ENCODE results near the gene SDHB.

Gene SDHB

DNA sequence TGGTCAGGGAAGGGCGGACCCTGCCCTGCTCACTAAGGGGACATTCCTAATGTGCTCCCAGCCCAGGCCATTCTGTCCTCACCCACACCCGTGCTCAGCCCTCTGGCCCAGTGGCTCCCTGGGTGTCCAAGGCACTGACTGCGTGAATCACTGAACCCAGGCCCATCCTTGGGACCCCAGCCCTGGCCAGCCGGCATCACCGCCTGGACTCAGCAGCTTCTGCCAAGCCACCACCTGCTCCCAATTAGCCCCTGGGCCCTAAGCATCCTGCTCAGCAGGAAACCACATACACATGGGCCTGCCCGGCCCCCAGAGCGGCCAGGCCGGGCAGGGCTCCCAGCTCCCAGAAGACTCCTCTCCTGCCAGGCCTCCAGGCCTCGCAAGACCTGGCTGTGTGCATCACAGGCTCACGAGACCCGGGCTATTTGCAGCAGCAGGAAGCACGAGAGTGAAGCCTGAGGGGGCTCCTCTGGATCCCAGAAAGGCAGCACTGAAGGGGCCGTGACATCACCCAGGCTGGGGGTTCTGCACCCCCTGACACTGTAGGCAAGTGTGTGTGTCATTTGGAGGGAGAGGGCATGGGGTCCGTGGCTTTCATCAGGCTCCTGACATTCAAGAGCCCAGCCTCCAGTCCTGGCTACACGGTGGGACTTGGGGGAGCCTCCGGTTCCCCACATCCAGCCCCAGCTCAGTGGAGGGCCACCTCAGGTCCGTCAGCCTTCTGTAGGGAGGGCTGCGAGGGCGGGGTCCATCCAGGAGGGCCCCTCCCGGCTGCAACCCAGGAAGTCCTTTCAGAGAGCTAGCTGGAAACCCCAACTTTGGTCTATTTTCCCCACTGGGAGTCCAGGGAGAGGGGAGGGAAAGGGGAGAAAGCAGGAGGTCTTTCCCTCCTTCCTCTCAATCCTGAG is 75.0 kb downstream of the SDHB start:
- Histone ChIP-seq H3K4me3 (ENCODE audit: low read depth, low read length) (peak overlapping the region; percentile 67; the same call in 1 of the 2 replicates), H3K36me3 (ENCODE audit: control insufficient read depth in 2 of 2, insufficient read depth in 1 of 2, low read length in 2 of 2) (no peaks in the 10 kb centered on the region), H3K4me1 (ENCODE audit: control insufficient read depth, insufficient read depth, low read length) (no peaks in the 10 kb centered on the region), H3K27ac (ENCODE audit: extremely low read depth, low read depth, low read length) (no peak overlapping the region; the same call in 1 of the 2 replicates), H3K9me3 (ENCODE audit: control insufficient read depth, insufficient read depth, low read depth, low read length) (no peaks in the 10 kb centered on the region)
- TF ChIP-seq PRDM1 (tag by site-specific recombination; IDR thresholded peaks at IDR 0.05) (peak; percentile 45), ZIC2 (tag by site-specific recombination; IDR thresholded peaks at IDR 0.05) (peak; percentile 65), GLIS1 (tag by site-specific recombination; IDR thresholded peaks at IDR 0.05) (peak; percentile 52), ZNF16 (tag by site-specific recombination; IDR thresholded peaks at IDR 0.05; ENCODE audit: low read depth) (no peak), ZNF140 (tag by site-specific recombination; IDR thresholded peaks at IDR 0.05) (no peak), GLIS2 (tag by site-specific recombination; IDR thresholded peaks at IDR 0.05) (0 out of 2 replicates have a peak, but pooled peaks have one; percentile 8)
- ChIA-PET POLR2A (interaction anchor here (0.8 to 5.3 kb wide), 2 partner anchors 8 to 12 kb away, joined by 3 to 23 read pairs; no protein-coding TSS in a partner anchor), CTCF (interaction anchor here (0.6 to 1.8 kb wide), 5 partner anchors 15 to 1343 kb away, joined by 3 to 4 read pairs (median 3); no protein-coding TSS in a partner anchor)

DNA sequence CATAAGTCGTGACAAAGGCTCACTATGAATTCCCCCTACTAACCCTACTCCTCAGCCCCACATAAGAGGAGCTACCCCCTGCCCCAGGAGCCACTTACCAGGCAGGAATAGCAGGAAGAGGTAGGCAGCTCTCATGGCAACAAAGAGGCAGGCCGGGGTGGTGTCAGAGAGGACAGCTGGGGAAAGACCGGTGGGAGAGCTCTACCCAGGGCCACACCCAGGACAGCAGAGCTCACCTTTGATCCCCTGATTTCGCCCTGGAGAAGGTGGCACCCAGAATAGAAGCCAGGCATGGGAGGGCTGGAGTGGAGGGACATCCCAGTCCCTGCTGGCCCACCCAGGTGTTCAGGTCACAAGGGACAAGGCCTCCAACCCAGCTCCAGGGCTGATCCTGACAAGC is 75.7 kb downstream of the SDHB start:
- Histone ChIP-seq H3K4me1 (ENCODE audit: control insufficient read depth, insufficient read depth, low read length) (no peaks in the 10 kb centered on the region), H3K36me3 (ENCODE audit: control insufficient read depth in 2 of 2, insufficient read depth in 1 of 2, low read length in 2 of 2) (peaks cover 0 to 3% of the 10 kb centered on the region in 2 experiments; a peak in 1 of 3 replicates), H3K4me3 (ENCODE audit: low read depth, low read length) (no peak overlapping the region), H3K27ac (ENCODE audit: extremely low read depth, low read depth, low read length) (no peak overlapping the region), H3K9me3 (ENCODE audit: control insufficient read depth, insufficient read depth, low read depth, low read length) (no peaks in the 10 kb centered on the region)
- ChIA-PET CTCF (interaction anchor here (0.6 to 1.8 kb wide), 3 partner anchors 17 to 1344 kb away, joined by 3 to 4 read pairs (median 3); no protein-coding TSS in a partner anchor), POLR2A (interaction anchor here (0.6 to 5.3 kb wide), 3 partner anchors 8 to 30 kb away, joined by 3 to 23 read pairs (median 4); no protein-coding TSS in a partner anchor)
- TF ChIP-seq, protein P1, sequence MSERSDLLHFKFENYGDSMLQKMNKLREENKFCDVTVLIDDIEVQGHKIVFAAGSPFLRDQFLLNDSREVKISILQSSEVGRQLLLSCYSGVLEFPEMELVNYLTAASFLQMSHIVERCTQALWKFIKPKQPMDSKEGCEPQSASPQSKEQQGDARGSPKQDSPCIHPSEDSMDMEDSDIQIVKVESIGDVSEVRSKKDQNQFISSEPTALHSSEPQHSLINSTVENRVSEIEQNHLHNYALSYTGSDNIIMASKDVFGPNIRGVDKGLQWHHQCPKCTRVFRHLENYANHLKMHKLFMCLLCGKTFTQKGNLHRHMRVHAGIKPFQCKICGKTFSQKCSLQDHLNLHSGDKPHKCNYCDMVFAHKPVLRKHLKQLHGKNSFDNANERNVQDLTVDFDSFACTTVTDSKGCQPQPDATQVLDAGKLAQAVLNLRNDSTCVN (tag by site-specific recombination; optimal IDR thresholded peaks at IDR 0.05), result no peak
- TF ChIP-seq ZNF707 (tag by site-specific recombination; IDR thresholded peaks at IDR 0.05) (no peak), ZNF76 (tag by site-specific recombination; IDR thresholded peaks at IDR 0.05; ENCODE audit: borderline replicate concordance, low read depth) (no peak), ZNF16 (tag by site-specific recombination; IDR thresholded peaks at IDR 0.05; ENCODE audit: low read depth) (no peak), ZNF23 (tag by site-specific recombination; IDR thresholded peaks at IDR 0.05; ENCODE audit: borderline replicate concordance) (no peak), IKZF3 (tag by site-specific recombination; IDR thresholded peaks at IDR 0.05) (no peak), KLF10 (tag by site-specific recombination; IDR thresholded peaks at IDR 0.05) (no peak), ZNF223 (tag by site-specific recombination; IDR thresholded peaks at IDR 0.05) (no peak), ZNF768 (tag by site-specific recombination; IDR thresholded peaks at IDR 0.05) (no peak), ZNF114 (tag by site-specific recombination; IDR thresholded peaks at IDR 0.05) (no peak), MEIS1 (CRISPR knock-in tag; IDR thresholded peaks at IDR 0.05; ENCODE audit: borderline replicate concordance) (no peak), OVOL3 (tag by site-specific recombination; IDR thresholded peaks at IDR 0.05) (no peak), GLIS1 (tag by site-specific recombination; IDR thresholded peaks at IDR 0.05) (no peak), ZNF610 (tag by site-specific recombination; IDR thresholded peaks at IDR 0.05; ENCODE audit: borderline replicate concordance) (no peak), ZNF600 (tag by site-specific recombination; IDR thresholded peaks at IDR 0.05) (no peak), ZNF701 (tag by site-specific recombination; IDR thresholded peaks at IDR 0.05) (no peak), ZNF433 (tag by site-specific recombination; IDR thresholded peaks at IDR 0.05; ENCODE audit: low read depth) (no peak)
- TF ChIP-seq, protein P2, sequence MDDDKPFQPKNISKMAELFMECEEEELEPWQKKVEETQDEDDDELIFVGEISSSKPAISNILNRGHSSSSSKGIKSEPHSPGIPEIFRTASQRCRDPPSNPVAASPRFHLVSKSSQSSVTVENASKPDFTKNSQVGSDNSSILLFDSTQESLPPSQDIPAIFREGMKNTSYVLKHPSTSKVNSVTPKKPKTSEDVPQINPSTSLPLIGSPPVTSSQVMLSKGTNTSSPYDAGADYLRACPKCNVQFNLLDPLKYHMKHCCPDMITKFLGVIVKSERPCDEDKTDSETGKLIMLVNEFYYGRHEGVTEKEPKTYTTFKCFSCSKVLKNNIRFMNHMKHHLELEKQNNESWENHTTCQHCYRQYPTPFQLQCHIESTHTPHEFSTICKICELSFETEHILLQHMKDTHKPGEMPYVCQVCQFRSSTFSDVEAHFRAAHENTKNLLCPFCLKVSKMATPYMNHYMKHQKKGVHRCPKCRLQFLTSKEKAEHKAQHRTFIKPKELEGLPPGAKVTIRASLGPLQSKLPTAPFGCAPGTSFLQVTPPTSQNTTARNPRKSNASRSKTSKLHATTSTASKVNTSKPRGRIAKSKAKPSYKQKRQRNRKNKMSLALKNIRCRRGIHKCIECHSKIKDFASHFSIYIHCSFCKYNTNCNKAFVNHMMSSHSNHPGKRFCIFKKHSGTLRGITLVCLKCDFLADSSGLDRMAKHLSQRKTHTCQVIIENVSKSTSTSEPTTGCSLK (tag by site-specific recombination; IDR thresholded peaks at IDR 0.05), result no peak
- TF ChIP-seq, protein P3, sequence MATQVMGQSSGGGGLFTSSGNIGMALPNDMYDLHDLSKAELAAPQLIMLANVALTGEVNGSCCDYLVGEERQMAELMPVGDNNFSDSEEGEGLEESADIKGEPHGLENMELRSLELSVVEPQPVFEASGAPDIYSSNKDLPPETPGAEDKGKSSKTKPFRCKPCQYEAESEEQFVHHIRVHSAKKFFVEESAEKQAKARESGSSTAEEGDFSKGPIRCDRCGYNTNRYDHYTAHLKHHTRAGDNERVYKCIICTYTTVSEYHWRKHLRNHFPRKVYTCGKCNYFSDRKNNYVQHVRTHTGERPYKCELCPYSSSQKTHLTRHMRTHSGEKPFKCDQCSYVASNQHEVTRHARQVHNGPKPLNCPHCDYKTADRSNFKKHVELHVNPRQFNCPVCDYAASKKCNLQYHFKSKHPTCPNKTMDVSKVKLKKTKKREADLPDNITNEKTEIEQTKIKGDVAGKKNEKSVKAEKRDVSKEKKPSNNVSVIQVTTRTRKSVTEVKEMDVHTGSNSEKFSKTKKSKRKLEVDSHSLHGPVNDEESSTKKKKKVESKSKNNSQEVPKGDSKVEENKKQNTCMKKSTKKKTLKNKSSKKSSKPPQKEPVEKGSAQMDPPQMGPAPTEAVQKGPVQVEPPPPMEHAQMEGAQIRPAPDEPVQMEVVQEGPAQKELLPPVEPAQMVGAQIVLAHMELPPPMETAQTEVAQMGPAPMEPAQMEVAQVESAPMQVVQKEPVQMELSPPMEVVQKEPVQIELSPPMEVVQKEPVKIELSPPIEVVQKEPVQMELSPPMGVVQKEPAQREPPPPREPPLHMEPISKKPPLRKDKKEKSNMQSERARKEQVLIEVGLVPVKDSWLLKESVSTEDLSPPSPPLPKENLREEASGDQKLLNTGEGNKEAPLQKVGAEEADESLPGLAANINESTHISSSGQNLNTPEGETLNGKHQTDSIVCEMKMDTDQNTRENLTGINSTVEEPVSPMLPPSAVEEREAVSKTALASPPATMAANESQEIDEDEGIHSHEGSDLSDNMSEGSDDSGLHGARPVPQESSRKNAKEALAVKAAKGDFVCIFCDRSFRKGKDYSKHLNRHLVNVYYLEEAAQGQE (tag by site-specific recombination; IDR thresholded peaks at IDR 0.05), result no peak

Measured in HEK293 (cell line).